Measurements from ENCODE around the gene RAPGEF6. TPM values are rescaled to one million over a fixed set of nuclear protein-coding genes. Genes with fewer than 3 reads are reported as not detected.

RAPGEF6 gene
- total and polyA plus RNA-seq, 7 donors: 1.8 to 30.5 (median 16.1) TPM

DNA sequence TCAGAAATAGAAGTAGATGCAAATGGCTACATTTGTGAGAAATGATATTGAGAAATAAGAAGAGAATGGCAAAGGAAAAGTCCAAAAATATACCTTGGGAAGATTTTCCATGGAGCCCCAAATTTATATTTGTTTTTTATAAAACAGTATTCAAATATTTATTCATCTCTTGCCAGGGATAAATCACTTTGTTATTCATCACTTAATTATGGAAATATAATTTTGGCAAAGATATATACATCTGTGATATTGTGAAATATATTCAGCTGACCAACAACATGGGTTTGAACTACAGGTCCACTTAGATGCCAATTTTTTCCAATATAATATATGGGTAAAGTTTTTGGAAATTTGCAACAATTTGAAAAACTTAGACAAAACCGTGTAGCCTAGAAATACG is 19.7 kb upstream of the RAPGEF6 start:
- DNase-seq: no peak
- Histone ChIP-seq H3K9me3 (no peaks in the 10 kb centered on the region), H3K27ac (no peak overlapping the region), H3K4me1 (peaks cover 0 to 4% (median 0%) of the 10 kb centered on the region in 4 donors), H3K36me3 (peaks cover 10 to 36% (median 17%) of the 10 kb centered on the region in 4 donors), H3K4me3 (no peak overlapping the region), H3K27me3 (no peaks in the 10 kb centered on the region)
- intact Hi-C loops (cut with DNase I): no loop called here
- WGBS, 2 donors: 94 to 95% methylated on average over 2 of the region's 2 CpGs
- TF ChIP-seq EP300 (IDR thresholded peaks at IDR 0.05): no peak
- TF ChIP-seq, protein P1, sequence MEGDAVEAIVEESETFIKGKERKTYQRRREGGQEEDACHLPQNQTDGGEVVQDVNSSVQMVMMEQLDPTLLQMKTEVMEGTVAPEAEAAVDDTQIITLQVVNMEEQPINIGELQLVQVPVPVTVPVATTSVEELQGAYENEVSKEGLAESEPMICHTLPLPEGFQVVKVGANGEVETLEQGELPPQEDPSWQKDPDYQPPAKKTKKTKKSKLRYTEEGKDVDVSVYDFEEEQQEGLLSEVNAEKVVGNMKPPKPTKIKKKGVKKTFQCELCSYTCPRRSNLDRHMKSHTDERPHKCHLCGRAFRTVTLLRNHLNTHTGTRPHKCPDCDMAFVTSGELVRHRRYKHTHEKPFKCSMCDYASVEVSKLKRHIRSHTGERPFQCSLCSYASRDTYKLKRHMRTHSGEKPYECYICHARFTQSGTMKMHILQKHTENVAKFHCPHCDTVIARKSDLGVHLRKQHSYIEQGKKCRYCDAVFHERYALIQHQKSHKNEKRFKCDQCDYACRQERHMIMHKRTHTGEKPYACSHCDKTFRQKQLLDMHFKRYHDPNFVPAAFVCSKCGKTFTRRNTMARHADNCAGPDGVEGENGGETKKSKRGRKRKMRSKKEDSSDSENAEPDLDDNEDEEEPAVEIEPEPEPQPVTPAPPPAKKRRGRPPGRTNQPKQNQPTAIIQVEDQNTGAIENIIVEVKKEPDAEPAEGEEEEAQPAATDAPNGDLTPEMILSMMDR (IDR thresholded peaks at IDR 0.05): no peak
- no peak for TF ChIP-seq POLR2A (IDR thresholded peaks at IDR 0.05)
- no peak for TF ChIP-seq POLR2AphosphoS5 (IDR thresholded peaks at IDR 0.05)

DNA sequence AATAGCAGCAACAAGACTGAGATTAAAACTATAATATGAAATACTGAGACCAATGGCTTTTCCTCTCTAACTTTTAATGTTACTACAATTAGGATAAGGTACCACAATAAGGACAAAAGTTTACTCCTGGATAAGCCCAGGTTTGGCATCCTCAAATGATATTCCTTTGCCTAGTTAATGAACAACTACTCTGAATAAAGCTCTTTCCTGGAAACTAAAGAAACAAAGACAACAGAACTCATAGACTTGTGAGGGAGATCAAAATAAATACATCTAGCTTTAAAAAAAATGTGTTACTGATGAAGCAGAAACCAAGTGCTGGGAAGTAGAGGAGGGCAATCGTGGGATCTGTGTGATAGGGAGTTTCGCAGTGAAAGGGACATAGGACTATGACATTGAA is 19.3 kb upstream of the RAPGEF6 start:
- Histone ChIP-seq H3K4me1 (peaks cover 0 to 4% (median 0%) of the 10 kb centered on the region in 4 donors), H3K27ac (no peak overlapping the region), H3K27me3 (no peaks in the 10 kb centered on the region), H3K9me3 (no peaks in the 10 kb centered on the region), H3K4me3 (no peak overlapping the region), H3K36me3 (peaks cover 5 to 36% (median 13%) of the 10 kb centered on the region in 4 donors)
- intact Hi-C loops (cut with DNase I): no loop called here
- 87 to 91% methylated on average over 2 of the region's 2 CpGs for WGBS, 2 donors
- no peak for DNase-seq
- TF ChIP-seq POLR2A (IDR thresholded peaks at IDR 0.05) (no peak), POLR2AphosphoS5 (IDR thresholded peaks at IDR 0.05) (no peak), EP300 (IDR thresholded peaks at IDR 0.05) (no peak)
- TF ChIP-seq, protein P1 (IDR thresholded peaks at IDR 0.05): no peak

DNA sequence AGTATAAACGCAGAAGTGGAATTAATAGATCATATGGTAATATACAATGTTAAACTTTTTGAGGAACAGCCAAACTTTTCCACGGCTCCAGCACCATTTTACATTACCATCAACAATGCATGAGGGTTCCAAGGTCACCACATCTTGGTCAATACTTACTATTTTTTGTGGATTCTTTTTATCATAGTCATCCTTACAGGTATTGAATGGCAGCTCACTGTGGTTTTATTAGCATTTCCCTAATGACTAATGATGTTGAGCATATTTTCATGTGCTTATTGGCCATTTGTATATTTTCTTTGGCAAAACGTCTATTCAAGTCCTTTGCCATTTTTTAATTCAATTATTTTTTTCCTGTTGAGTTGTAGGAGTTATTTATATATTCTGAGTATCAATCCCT is 14.1 kb upstream of the RAPGEF6 start:
- Histone ChIP-seq H3K27me3 (no peaks in the 10 kb centered on the region), H3K4me3 (no peak overlapping the region), H3K4me1 (no peaks in the 10 kb centered on the region), H3K36me3 (peaks cover 5 to 75% (median 12%) of the 10 kb centered on the region in 4 donors), H3K27ac (no peak overlapping the region), H3K9me3 (no peaks in the 10 kb centered on the region)
- intact Hi-C loops (cut with DNase I): no loop called here
- DNase-seq: no peak
- 86 to 88% methylated on average over 3 of the region's 3 CpGs for WGBS, 2 donors
- TF ChIP-seq POLR2AphosphoS5 (IDR thresholded peaks at IDR 0.05) (no peak), EP300 (IDR thresholded peaks at IDR 0.05) (no peak), POLR2A (IDR thresholded peaks at IDR 0.05) (no peak)
- TF ChIP-seq, protein P1 (IDR thresholded peaks at IDR 0.05): no peak

DNA sequence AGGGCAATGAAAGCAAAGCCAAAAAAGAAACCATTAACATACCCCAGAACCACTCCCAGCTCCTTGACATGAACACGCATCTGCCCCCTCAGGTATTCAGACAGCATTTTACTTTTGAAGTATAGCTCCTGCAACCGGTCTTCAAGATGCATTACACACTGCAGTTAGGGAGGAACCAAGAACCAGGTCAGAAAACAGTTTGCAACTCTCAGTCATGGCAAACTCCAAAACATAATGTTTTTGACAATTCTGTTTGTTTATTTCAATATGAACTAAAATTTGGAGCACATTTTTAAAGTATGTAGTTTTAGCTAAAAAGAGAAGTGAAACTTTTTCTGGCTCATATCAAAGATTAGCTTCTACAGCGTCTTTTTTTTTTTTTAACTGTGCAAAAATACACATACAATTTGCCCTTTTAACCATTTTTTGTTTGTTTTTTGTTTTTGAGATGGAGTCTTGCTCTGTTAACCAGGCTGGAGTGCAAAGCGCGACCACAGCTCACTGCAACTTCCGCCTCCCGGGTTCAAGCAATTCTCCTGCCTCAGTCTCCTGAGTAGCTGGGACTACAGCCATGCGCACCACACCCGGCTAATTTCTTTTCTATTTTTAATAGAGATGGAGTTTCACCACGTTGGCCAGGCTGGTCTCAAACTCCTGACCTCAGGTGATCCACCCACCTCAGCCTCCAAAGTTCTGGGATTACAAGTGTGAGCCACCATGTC is 12.2 kb upstream of the RAPGEF6 start:
- intact Hi-C loops (cut with DNase I): no loop called here
- H3K27ac ChIP-seq: no peak overlapping the region
- peaks cover 5 to 81% (median 13%) of the 10 kb centered on the region in 4 donors for H3K36me3 ChIP-seq
- H3K4me1 ChIP-seq: no peaks in the 10 kb centered on the region
- no peaks in the 10 kb centered on the region for H3K9me3 ChIP-seq
- TF ChIP-seq POLR2AphosphoS5 (IDR thresholded peaks at IDR 0.05) (no peak), EP300 (IDR thresholded peaks at IDR 0.05) (no peak), POLR2A (IDR thresholded peaks at IDR 0.05) (no peak)
- TF ChIP-seq, protein P1 (IDR thresholded peaks at IDR 0.05): no peak
- no peaks in the 10 kb centered on the region for H3K27me3 ChIP-seq
- DNase-seq: no peak
- H3K4me3 ChIP-seq: no peak overlapping the region
- WGBS, 2 donors: 69 to 86% methylated on average over 10 of the region's 10 CpGs
